ENCODE measurements around the gene C1orf167.

Gene C1orf167

DNA sequence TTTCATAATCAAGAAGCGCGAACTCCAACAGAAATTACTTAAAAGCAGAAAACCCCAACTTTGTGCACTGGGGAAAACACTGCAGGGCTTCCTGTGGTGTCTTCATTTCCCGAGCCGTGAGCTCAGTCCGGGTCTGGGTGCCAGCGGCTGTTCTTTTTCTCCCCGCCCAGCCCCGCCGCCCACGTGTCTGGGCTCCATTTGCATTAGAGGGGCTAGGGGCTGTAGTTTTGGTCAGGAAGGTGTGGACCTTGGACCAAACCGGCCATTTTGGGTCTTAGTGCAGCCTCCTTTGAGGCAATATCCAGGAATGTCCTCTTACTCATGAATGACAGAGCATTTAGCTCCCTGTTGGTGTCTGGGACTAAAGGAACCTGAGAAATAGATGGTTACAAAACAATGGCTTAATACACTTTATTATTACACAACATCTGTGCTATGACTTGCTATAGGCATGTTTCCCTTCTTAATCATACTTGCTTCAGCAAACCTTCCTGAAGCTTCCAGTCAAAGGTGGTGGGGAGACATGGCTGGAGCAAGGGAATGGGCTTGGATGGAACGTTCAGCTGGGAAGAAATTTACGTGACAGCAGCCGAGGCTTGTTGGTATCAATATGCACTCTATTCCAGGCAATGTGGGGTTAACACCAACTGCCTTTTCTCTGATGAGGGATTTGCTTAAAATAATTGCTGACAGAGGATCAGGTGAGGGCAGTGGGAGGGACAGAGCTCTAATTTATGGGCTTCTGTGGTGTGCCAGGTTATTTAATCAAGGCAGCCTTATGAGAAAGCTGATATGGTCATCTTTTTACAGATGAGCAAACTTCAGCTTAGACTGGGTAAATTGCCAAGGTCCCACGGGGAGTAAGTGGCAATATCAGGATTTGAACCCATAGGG, 25.0 kb upstream of the C1orf167 start:
- peak; percentile 77 for DNase-seq (ENCODE audit: low spot score)
- FAIRE-seq, result no peak

DNA sequence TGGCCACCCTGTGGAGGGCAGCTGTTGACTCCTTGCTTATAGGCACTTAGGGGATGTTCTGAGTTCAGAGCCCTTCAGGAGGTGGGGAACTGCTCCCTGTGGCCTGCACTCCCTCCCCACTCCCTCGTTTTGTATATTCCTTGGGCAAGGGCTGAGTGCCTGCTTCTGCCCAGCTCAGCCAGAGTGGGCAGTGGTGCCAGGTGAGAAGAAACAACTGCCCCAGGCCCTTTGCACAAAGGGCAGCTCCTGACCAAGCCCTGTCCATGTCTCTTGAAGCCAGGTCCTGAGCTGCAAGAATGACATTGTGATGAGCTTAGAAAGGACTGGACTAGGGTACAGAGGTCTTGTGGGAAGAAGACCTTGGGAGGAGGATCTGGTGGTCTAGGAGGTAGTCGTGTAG, 23.9 kb upstream of the C1orf167 start:
- no peak for FAIRE-seq
- DNase-seq (ENCODE audit: low spot score), result no peak

DNA sequence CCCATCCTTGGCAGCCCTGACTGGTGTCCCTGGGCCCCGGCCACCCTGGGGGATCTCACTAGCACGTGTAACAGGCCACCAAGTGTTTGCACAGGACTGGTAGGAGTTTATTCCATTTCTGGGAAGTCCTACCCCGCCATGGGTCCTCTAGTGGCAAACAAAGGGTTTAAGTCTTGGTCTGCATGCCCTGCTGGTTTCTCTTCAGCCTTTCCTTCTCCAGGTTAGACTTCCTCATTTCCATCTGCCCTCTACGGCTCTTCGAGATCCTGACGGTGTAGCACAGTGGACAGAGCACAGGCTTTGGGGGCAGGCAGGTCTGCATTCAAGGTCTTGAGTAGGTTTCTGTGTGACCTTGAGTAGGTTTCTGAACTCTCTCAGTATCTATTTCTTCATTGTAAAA, 23.2 kb upstream of the C1orf167 start:
- DNase-seq (ENCODE audit: low spot score) (no peak), FAIRE-seq (no peak)

DNA sequence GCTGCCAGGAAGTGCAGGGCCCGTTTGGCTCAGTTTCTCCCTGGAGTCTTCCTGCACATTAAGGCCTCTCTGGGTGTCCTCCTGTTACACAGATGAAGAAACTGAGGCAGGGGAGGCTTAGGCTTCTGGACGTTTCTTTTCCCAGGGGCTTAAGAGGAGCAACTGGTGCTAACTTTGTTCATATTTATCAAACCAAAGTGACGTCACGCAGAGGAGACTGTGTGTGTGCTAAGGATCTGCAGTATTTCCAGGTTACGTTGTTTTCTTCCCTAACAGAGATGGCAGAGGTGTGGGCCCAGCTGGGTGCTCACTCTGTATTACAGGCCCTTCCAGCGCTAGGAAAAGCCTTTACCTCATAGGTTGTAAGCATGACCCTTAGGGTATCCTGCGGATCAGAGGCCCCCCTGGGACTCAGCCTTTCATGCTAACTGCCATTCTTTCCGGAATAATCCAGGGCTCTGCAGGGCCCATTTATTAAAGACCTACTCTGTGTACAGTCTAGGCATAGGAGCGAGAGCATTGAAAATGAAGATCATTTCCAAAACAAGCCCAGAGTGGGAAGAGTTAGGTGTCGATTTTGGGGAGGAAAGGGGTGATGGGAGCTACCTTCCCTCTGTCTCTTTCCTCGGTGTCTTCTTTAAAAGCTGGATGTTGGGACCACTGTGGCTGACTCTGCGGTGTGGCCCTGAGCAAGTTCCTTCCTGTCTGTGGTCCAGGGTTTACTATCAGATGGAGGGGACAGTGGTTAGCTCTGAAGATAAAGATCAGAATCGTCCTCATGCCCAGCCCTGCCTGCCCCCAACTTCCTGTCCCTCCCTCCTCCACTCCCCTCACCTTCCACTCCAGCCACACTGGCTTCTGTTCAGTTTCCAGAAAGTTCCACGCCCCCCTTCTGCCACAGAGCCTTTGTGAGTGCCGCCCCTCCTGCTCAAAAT, 21.5 kb upstream of the C1orf167 start:
- no peak for FAIRE-seq
- no peak for DNase-seq (ENCODE audit: low spot score)

DNA sequence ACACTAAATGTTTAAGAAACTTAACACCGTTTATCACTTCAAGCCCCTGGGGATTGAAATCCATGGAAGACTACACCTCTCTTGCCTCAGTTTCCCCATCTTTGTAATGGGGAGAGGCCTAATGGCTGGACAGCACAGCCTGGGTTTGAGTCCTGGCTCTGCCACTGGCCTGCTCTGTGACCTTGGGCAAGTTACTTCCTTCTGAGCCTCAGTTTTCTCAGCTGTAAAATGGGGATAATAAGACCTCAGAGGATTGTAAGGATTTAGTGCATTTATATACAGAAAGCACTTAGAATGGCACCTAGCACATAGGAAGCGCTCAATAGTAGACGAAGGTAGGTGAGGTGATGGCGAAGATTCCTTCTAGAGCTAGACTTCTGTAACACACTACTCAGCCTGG, 20.5 kb upstream of the C1orf167 start:
- FAIRE-seq (no peak), DNase-seq (ENCODE audit: low spot score) (no peak)

DNA sequence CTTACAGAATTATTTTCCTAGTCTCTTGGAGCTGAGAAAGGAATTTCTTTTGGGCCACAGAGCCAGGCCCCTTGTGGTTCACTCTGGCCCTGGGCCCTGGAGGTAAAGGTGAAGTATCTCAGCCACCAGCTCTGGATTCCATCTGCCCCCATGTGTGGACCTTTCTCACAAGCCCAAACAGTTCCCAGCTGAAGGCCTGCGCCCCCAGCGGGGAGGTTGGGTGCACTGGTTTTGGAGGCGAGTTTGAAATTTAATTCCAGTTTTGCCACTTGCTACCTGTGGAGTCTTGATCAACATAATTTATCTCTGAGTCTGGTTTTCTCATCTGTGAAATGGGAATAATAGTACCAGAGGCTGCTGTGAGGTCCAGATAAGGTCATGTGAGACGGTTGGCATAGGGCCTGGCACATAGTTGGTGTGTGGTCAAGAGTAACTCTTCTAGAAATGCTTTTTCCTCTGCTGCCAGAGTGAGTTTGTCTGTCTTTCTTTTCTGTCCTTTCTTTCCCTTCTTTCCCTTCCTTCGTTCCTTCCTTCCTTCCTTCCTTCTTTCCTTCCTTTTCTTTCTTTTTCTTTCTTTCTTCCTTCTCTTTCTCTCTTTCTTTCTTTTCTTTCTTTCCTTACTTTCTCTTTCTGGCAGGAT, 20.0 kb upstream of the C1orf167 start:
- FAIRE-seq (no peak), DNase-seq (ENCODE audit: low spot score) (no peak)

DNA sequence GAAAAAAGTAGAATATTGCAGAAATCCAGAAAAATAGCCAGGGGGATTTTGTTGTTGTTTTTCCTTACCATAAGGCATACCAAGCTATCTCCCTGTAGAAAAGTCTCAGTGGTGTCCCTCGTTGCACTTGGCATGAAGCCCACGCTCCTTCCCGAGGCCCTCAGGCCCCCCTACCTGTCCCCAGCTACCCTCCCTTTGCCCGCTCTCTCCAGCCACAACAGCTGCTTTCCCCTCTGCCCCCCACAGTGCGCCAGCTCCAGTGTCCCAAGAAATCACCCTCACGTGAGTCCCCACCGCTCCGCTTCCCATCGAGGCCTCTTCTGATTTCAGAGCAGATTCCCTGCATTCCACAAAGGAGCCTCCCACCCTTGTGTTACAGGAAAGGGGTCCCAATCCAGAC, 17.7 kb upstream of the C1orf167 start:
- FAIRE-seq, result no peak

DNA sequence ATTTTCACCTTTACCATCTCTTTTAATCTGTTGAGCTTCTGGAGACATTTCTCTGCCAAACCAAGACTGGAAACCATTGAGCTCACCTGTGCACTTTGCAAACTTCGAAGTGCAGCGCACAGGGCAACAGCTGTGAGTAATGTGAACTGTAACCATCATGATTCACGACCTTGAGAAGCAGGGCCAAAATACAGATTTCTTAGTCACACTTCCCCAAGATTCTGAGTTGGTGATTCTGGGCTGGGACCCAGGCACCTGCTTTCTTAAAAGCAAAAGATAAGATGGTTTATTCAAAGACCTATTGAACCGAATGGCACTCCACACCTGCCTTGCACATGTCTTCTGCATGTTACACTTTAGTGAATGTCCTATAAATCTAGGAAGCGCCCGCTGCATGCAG, 15.9 kb upstream of the C1orf167 start:
- DNase-seq (ENCODE audit: low spot score) (no peak), FAIRE-seq (no peak)

More for the DNA sequence above, 17.7 kb upstream of the C1orf167 start:
- DNase-seq (ENCODE audit: low spot score), result no peak

DNA sequence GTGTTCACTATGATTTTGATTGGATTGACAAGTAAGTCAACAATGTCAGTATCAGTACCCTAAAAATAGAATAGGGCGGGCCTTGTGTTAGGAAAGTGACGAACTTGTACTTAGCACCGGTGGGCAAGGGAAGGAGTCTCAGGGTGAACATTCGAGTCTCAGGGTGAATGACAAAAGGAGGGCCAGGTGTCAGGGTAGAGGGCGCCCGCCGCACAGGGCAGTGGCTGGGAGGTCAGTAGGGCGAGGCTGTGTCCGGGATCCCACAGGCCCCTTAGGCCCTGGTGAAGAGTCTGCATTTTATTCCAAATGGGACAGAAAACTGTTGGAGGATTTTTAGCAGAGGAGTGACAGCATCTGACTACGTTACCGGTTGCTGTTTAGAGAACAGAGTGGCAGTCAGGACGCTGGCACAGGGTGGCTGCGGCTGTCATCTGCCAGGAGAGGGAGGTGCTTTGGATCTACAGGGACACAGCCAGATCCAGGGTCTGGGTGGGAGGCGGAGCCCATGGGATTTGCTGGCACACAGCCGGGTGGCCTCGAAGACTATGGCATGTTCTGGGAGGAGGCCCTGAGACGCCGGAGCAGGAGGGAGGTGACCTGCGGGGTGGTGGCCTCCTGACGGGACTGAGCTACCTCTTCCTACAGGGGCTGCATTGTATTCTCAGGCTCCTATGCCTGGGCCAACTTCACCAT, 15.1 kb upstream of the C1orf167 start:
- DNase-seq (ENCODE audit: low spot score) (no peak), FAIRE-seq (no peak)

DNA sequence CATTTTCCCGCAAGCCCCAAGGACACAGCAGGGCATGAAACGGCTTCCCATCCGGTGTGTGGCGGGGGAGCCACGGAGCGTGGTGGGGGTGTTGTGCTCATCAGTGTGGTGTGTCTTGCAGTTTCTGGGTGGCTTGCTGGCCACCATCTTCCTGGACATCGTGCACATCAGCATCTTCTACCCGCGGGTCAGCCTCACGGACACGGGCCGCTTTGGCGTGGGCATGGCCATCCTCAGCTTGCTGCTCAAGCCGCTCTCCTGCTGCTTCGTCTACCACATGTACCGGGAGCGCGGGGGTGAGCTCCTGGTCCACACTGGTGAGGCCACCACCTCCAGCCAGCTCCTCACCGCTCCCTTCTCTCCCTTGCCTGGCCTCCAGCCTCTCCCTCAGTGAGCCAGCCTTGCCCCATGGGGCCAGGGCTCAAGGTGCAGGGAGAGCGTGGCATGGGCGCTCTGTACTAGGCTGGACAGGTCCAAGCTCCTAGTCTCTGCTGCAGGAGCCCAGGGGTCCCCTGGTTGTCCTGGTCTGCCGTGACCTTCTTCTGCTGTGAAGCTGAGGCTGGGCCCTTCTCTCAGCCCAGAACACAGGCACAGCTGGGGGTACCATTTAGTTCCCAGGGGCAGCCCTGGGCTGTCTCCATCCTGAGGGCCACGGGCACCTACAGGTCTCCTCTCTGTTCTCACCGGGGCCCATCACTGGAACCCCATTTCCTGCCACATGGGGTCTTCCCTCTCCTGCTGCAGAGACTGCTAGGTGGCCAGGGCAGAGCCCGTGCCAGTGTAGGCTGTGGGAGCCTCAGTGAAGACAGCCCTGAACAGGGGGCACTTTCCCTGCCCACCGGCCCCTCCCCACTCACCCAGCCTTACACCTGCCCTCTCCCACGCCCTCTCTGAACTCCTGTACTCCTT, 13.4 kb upstream of the C1orf167 start:
- FAIRE-seq (no peak), DNase-seq (ENCODE audit: low spot score) (no peak)

DNA sequence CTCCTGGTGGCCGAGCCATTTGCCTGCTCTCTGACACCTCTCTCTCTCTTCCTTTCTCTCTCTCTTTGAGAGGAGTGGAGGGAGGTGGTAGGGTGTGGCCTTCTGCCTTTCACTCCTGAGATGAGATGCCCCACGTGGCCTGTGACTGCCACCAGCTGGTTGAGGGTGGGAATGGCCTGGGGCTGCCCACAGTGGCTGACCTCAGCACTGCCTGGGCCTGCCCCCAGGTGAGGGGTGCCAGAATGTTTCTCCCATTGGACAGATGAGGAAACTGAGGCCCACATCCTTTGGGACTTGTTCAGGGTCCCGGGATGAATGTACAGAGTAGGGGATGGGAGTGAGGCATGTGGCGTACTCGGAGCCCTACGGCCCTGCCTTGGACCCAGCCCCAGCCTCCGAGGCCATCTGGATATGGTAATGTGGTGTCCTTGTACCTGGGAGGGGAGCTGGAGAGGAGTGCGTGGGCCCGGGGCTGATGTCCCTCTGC, 12.7 kb upstream of the C1orf167 start:
- DNase-seq (ENCODE audit: low spot score), result peak; percentile 39
- no peak for FAIRE-seq

DNA sequence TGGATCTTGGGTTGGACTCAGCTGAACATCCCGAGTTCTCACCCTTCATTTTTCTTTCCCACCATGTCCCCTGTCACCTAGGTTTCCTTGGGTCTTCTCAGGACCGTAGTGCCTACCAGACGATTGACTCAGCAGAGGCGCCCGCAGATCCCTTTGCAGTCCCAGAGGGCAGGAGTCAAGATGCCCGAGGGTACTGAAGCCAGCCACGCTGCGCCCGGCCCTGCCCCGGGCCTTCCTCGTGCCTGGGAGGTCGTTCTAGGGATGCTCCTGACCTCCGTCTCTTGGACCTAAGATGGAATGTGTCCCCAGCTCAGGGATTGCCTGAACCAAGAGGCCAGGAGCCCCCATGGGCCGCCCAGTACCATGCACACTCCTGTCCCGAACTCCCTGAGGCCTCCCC, 12.0 kb upstream of the C1orf167 start:
- no peak for DNase-seq (ENCODE audit: low spot score)
- no peak for FAIRE-seq

DNA sequence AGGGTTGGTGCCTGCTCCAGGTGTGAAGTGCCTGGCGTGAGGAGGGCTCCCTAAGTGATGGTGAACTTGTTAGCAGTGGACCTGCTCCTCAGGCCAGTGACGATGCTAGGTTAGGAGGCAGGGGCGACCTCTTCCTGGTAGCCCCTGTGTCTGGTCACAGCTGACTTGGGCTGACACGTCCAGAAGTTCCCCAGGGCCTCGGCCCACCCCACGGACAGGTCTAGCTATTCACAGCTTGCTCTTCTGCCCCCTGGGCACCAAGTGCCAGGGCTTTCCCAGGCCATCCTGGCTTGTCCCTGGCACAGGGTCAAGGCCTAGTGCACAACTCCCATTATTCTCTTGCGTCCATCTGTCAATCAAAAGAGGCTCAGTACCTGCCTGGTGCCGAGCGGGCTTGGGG, 10.9 kb upstream of the C1orf167 start:
- DNase-seq (ENCODE audit: low spot score), result no peak
- FAIRE-seq, result no peak

DNA sequence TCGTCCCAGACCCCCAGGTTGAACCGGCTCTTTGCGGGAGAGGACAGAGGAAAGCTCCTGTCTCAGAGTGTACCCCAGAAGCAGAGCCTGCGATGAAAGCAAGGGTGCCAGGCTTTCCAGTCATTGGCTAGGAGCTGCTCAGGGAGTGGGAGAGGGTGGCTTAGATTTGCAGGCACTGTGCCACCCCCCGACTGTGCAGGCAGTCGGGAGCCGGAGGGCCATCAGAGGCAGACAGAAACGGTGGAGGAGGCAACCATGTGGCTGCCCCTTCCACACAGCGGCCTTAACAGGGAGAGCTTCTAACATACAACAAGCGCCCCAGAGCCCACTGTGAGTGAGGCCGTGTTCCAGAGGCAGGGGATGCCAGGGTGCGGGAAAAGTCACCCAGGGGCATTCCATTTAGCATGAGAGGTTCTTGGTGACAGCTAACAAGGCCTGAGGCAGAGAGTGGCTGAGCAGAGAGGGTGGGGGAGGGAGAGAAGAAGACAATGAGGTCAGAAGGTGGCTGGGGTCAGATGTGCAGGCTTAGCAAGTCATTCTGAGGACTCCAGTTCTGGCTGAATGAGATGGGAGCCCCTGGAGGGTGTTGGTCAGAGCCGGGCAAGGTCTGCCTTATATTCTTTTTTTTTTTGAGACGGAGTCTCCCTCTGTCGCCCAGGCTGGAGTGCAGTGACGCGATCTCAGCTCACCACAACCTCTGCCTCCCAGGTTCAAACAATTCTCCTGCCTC, 9.5 kb upstream of the C1orf167 start:
- FAIRE-seq (no peak), DNase-seq (ENCODE audit: low spot score) (no peak)

DNA sequence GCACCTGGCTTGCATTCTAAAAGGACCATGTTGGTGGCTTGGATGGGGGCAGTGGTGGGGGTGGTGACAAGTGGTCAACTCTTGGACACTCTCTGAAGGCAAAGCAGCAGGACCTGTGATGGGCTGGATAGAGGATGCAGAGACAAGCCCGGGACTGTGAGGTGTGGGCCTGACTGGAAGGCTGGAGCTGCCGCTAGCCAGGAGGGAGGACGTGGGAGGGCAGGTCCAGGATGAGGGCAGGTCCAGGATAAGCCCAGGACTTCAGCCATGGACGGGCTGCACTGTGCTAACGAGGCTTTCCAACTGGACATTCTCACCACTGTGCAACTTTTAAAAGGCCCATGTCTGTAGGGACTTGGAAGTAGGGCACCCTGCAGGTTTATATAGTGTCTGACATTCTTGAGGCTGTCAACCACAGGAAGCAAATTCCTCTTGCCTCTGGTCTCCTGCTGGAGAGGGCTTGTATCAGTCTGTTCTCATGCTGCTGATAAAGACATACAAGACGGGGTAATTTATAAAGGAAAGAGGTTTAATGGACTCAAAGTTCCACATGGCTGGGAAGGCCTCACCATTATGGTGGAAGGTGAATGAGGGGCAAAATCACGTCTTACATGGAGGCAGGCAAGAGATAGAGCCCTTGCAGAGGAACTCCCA, 8.3 kb upstream of the C1orf167 start:
- DNase-seq (ENCODE audit: low spot score) (no peak), FAIRE-seq (no peak)

DNA sequence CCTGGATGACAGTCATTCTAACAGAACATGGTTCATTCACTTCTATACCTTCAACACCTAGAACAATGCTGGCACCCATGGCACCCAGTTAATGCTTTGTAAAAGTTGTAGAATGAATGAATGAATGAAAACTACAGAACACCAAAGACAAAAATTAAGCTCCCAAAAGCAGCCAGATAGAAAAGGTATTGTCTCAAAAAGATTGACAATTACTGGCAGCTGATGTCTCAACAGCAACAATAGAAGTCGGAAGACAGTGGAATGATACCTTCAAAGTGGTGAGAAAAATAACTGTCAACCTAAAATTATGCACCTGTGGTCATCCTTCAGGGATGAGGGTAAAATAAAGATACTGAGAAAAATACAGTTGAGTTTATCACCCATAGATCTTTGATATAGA, 4.9 kb upstream of the C1orf167 start:
- FAIRE-seq (no peak), DNase-seq (ENCODE audit: low spot score) (no peak)

DNA sequence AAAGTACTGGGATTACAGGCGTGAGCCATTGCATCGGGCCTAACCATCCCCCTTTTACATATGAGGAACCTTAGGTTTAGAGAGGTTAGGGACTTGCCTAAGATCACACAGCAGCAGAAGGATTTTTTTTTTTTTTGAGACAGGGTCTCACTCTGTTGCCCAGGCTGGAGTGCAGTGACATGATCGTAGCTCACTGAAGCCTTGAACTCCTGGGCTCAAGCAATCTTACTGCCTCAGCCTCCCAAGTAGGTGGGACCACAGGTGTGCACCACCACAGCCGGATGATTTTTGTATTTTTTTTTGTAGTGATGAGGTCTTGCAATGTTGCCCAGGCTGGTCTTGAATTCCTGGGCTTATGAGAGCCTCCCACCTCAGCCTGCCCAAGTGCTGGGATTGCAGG, 2.2 kb upstream of the C1orf167 start:
- DNase-seq (ENCODE audit: low spot score) (no peak), FAIRE-seq (no peak)

DNA sequence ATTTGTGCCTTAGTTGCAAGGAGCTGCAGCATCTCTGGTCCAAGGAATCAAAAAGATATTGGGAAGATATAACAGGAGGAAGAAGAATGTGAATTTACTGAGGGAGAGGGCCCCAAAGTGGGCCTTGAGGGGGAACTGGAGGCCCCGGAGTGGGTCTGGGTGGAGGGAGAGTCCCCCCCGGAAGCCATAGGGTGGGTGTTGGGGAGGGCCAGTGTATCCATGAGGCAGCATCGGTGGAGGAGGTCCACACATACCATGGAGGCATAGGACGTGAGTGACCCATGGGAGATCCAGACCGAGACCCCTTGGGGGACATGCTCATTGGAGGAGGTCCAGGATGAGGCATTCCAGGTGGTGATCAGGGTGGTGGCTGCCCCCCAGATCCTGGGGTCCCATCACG, 708 bp upstream of the C1orf167 start:
- no peak for DNase-seq (ENCODE audit: low spot score)
- FAIRE-seq, result no peak

DNA sequence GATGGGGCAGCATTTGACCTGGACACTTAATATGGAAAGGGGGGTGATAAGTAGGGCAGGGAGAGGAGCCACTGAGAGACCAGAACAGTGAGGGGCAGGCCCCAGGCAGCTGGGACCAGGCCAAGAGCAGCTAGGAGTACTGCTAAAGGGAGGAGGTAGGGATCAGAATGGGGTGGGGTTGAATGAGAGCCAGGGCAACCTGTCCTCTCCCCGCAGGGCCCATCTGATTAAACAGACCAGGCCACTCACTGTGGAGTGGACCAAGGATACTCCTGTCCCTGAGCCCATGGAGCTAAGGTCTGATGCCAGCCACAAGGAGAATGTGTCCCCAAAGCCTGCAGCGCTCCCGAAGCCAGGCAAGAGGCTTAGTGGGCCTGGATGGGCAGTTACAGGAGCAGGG, 2.1 kb downstream of the C1orf167 start:
- DNase-seq (ENCODE audit: low spot score) (no peak), FAIRE-seq (no peak)

All from RCC 7860 (cell line).